Neural cell (in vitro differentiated cells): Measurements from ENCODE around the gene EOMES. TPM values are rescaled to one million over a fixed set of nuclear protein-coding genes. Genes with fewer than 3 reads are reported as not detected.

ENCODE experiments used
- H2AFZ ChIP-seq: fragments of 200-600, 300-800 bp; sonication (generic), shearing (Covaris generic); 2 replicates; pipeline ENCODE4 v1.6.0; 2014; ENCODE audit warnings: low read depth, mild to moderate bottlenecking, antibody characterized with exemption, low read length, moderate library complexity
- H3F3A ChIP-seq: fragments of 200-600 bp; shearing (Covaris generic); 2 replicates; pipeline ENCODE4 v1.6.1; 2016; ENCODE audit warnings: mild to moderate bottlenecking, moderate library complexity, mixed read lengths, antibody characterized with exemption, low read length; ENCODE audit not compliant: insufficient read depth, poor library complexity, severe bottlenecking
- H3K27ac ChIP-seq: fragments of 200-600, 300-800 bp; sonication (generic), shearing (Covaris generic); 2 replicates; pipeline ENCODE4 v1.5.1; 2014; ENCODE audit warnings: mild to moderate bottlenecking, low read length, moderate library complexity
- H3K27me3 ChIP-seq: fragments of 300-800, 200-600 bp; sonication (generic), shearing (Covaris generic); 2 replicates; pipeline ENCODE4 v1.6.0; 2014; ENCODE audit warnings: mild to moderate bottlenecking, low read depth, low read length, moderate library complexity; ENCODE audit not compliant: insufficient read depth
- H3K36me3 ChIP-seq: fragments of 300-800, 200-600 bp; sonication (generic), shearing (Covaris generic); 2 replicates; pipeline ENCODE4 v1.5.1; 2014; ENCODE audit warnings: mild to moderate bottlenecking, antibody characterized with exemption, low read length, moderate library complexity; ENCODE audit not compliant: insufficient read depth
- H3K4me2 ChIP-seq: fragments of 300-800, 200-600 bp; sonication (generic), shearing (Covaris generic); 2 replicates; pipeline ENCODE4 v1.6.0; 2014; ENCODE audit warnings: mild to moderate bottlenecking, low read length
- H3K4me3 ChIP-seq: fragments of 300-800, 200-600 bp; sonication (generic), shearing (Covaris generic); 2 replicates; pipeline ENCODE4 v1.5.1; 2014; ENCODE audit warnings: mild to moderate bottlenecking, low read length, moderate library complexity
- H3K79me2 ChIP-seq: fragments of 200-600 bp; shearing (Covaris generic); replicated peaks from 2 replicates; pipeline ENCODE4 v1.6.0; 2014; ENCODE audit warnings: mild to moderate bottlenecking, low read length, moderate library complexity; ENCODE audit not compliant: insufficient read depth
- H3K9ac ChIP-seq: fragments of 300-800, 200-600 bp; sonication (generic), shearing (Covaris generic); 2 replicates; pipeline ENCODE4 v1.6.1; 2016; ENCODE audit warnings: mild to moderate bottlenecking, low read length, mixed read lengths
- H3K9me2 ChIP-seq: fragments of 200-600 bp; shearing (Covaris generic); 2 replicates; pipeline ENCODE4 v1.6.1; 2016; ENCODE audit warnings: mild to moderate bottlenecking, low read length, mixed read lengths; ENCODE audit not compliant: insufficient read depth
- H3K9me3 ChIP-seq: fragments of 200-600, 300-800 bp; sonication (generic), shearing (Covaris generic); 2 replicates; pipeline ENCODE4 v1.6.1; 2016; ENCODE audit warnings: mild to moderate bottlenecking, mixed run types, low read length, moderate library complexity, mixed read lengths
- H4K20me1 ChIP-seq: fragments of 200-600 bp; shearing (Covaris generic); 2 replicates; pipeline ENCODE4 v1.6.1; 2016; ENCODE audit warnings: mild to moderate bottlenecking, mixed run types; ENCODE audit not compliant: insufficient read depth
- EP300 ChIP-seq: fragments of 450-650 bp; conservative IDR thresholded peaks from 2 replicates; pipeline ENCODE4 v1.6.1; 2014; ENCODE audit warnings: antibody characterized with exemption, mild to moderate bottlenecking, moderate library complexity; ENCODE audit not compliant: poor library complexity, severe bottlenecking
- EZH2 ChIP-seq: fragments of 200-600, 300-800 bp; shearing (Covaris generic), sonication (generic); IDR thresholded peaks from 2 replicates; pipeline ENCODE4 v1.6.1; 2014; ENCODE audit warnings: antibody characterized with exemption, low read length, borderline replicate concordance, mild to moderate bottlenecking; ENCODE audit not compliant: insufficient read depth, poor library complexity, severe bottlenecking
- MXI1 ChIP-seq: fragments of 450-650 bp; conservative IDR thresholded peaks from 2 replicates; pipeline ENCODE4 v1.6.1; 2014; ENCODE audit warnings: antibody characterized with exemption, mild to moderate bottlenecking; ENCODE audit not compliant: poor library complexity, severe bottlenecking
- POLR2AphosphoS5 ChIP-seq: IDR thresholded peaks from 2 replicates; pipeline ENCODE4 v1.6.1; 2012
- RAD21 ChIP-seq: fragments of 450-650 bp; conservative IDR thresholded peaks from 2 replicates; pipeline ENCODE4 v1.6.1; 2014; ENCODE audit warnings: antibody characterized with exemption, mild to moderate bottlenecking, moderate library complexity
- SMC3 ChIP-seq: fragments of 450-650 bp; conservative IDR thresholded peaks from 2 replicates; pipeline ENCODE4 v1.6.1; 2014; ENCODE audit warnings: antibody characterized with exemption, mild to moderate bottlenecking, moderate library complexity; ENCODE audit not compliant: poor library complexity
- TAF1 ChIP-seq: IDR thresholded peaks from 2 replicates; pipeline ENCODE4 v1.6.1; 2012; ENCODE audit warnings: low read depth
- polyA plus RNA-seq: library from polyadenylated mRNA; depleted of rRNA; stranded (reverse); fragments of >200 nt; gene quantifications from 2 replicates; pipeline ENCODE4 v1.2.3, GENCODE V29; 2014
- TF ChIP-seq, protein P1 (sequence below): IDR thresholded peaks from 2 replicates; pipeline ENCODE4 v1.6.1; 2012; ENCODE audit warnings: borderline replicate concordance
- TF ChIP-seq, protein P2 (sequence below): fragments of 450-650 bp; IDR thresholded peaks from 2 replicates; pipeline ENCODE4 v1.5.1; 2014; ENCODE audit warnings: antibody characterized with exemption, mild to moderate bottlenecking, moderate library complexity; ENCODE audit not compliant: poor library complexity, severe bottlenecking

Gene EOMES
- polyA plus RNA-seq, 1 donor from 2014 or later: 0.24 TPM

DNA sequence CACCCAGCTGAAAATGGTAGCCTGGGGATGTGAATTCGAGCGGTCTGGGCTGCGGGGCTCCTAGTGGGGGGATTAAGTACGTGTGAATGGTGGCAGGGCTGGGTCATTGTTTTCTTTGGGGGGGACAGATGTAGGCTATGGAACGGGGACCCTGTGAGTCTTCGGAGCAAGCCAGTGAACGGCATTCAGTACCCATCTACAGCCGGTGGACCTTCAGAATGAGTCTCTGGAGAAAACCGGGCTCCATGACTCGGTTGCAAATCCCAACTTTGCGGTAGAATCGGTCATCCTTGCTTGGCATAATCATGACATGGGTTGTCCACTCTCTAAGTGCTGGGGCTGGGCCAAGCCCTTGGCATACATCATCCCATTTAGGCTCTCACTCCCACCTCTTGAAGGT lies 7.2 kb upstream of the EOMES start (continued):
- TF ChIP-seq RAD21: no peak
- no peak for TF ChIP-seq TAF1
- TF ChIP-seq MXI1: no peak

DNA sequence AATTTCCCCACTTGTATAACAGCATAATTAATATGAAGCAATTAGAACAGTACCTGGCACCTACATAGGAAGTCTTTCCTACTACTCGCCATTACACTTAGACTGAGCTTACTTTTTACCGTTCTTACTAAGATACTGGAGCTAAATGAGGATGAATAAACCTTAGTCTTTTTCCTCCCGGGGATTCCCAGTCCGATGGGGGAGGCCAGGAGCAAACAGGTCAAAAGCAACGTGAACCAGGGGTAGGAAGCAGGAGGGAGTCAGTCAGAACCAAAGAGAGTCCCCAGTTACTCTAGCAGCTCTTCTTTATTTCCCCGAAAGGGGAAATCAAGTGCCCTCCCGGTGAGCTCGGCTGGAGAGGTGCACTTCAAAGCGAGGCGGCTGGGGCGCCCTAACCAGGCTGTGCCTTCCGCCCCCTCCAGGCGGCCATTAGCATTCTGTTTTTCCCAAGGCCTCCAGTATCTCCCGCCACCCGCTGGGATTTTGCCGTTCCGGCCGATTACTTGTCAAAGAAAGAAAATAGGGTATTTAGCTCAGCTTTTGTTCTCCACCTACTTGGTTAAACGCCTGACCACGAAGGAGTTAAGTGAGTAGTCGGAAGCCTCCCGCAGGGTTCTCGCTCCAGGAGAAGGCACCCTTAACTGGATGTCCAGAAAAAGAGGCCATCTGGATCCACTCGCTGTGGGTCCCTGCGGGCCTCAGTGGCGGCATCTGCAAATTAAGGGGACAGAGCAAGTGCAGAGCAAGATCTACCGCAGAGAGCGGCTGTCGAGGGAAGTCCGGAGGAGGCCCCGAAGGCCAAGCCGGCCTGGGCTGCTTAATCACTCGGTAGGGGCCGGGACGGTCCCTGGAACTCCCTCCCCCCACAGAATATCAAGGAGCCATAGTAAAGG lies 6.3 kb upstream of the EOMES start:
- peak overlapping the region; percentile 42 for H3K4me3 ChIP-seq

DNA sequence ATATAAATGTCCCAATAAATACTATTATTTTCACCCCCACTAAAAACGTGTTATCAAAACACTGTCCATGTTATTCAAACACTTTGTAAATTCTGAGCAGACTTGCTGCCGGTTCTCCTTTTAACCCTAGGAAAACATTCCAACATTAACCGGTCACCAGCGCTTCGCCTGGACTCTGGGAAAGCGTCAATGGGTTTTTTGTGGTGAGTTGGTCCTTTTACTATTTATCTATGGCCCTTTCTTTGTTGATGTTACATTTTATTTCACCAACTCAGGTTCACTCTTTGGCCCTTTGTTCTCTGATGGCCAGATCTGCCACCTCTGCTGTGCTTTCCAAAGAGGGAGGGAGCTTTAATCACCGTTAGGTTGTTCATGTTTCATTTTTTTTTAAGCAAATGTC lies 4.1 kb upstream of the EOMES start:
- H3K9ac ChIP-seq: no peak overlapping the region
- H3K4me2 ChIP-seq: no peak overlapping the region
- H3K36me3 ChIP-seq: no peaks in the 10 kb centered on the region
- no peaks in the 10 kb centered on the region for H3K9me3 ChIP-seq
- H3F3A ChIP-seq: no peaks in the 10 kb centered on the region
- no peak overlapping the region for H3K27ac ChIP-seq
- no peaks in the 10 kb centered on the region for H3K9me2 ChIP-seq
- TF ChIP-seq POLR2AphosphoS5 (no peak), TAF1 (no peak), RAD21 (no peak), EZH2 (no peak), MXI1 (no peak), EP300 (no peak), SMC3 (no peak)
- TF ChIP-seq, protein P1, sequence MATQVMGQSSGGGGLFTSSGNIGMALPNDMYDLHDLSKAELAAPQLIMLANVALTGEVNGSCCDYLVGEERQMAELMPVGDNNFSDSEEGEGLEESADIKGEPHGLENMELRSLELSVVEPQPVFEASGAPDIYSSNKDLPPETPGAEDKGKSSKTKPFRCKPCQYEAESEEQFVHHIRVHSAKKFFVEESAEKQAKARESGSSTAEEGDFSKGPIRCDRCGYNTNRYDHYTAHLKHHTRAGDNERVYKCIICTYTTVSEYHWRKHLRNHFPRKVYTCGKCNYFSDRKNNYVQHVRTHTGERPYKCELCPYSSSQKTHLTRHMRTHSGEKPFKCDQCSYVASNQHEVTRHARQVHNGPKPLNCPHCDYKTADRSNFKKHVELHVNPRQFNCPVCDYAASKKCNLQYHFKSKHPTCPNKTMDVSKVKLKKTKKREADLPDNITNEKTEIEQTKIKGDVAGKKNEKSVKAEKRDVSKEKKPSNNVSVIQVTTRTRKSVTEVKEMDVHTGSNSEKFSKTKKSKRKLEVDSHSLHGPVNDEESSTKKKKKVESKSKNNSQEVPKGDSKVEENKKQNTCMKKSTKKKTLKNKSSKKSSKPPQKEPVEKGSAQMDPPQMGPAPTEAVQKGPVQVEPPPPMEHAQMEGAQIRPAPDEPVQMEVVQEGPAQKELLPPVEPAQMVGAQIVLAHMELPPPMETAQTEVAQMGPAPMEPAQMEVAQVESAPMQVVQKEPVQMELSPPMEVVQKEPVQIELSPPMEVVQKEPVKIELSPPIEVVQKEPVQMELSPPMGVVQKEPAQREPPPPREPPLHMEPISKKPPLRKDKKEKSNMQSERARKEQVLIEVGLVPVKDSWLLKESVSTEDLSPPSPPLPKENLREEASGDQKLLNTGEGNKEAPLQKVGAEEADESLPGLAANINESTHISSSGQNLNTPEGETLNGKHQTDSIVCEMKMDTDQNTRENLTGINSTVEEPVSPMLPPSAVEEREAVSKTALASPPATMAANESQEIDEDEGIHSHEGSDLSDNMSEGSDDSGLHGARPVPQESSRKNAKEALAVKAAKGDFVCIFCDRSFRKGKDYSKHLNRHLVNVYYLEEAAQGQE: no peak
- TF ChIP-seq, protein P2, sequence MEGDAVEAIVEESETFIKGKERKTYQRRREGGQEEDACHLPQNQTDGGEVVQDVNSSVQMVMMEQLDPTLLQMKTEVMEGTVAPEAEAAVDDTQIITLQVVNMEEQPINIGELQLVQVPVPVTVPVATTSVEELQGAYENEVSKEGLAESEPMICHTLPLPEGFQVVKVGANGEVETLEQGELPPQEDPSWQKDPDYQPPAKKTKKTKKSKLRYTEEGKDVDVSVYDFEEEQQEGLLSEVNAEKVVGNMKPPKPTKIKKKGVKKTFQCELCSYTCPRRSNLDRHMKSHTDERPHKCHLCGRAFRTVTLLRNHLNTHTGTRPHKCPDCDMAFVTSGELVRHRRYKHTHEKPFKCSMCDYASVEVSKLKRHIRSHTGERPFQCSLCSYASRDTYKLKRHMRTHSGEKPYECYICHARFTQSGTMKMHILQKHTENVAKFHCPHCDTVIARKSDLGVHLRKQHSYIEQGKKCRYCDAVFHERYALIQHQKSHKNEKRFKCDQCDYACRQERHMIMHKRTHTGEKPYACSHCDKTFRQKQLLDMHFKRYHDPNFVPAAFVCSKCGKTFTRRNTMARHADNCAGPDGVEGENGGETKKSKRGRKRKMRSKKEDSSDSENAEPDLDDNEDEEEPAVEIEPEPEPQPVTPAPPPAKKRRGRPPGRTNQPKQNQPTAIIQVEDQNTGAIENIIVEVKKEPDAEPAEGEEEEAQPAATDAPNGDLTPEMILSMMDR: no peak
- H2AFZ ChIP-seq: no peak overlapping the region
- H3K4me3 ChIP-seq: no peak overlapping the region
- H3K27me3 ChIP-seq: peaks cover 100% of the 10 kb centered on the region
- no peaks in the 10 kb centered on the region for H4K20me1 ChIP-seq
- no peaks in the 10 kb centered on the region for H3K79me2 ChIP-seq

More for the DNA sequence above, 6.3 kb upstream of the EOMES start:
- H3K9ac ChIP-seq: no peak overlapping the region
- H3K9me2 ChIP-seq: no peaks in the 10 kb centered on the region
- no peaks in the 10 kb centered on the region for H3K9me3 ChIP-seq
- TF ChIP-seq, protein P2: no peak
- TF ChIP-seq SMC3 (no peak), RAD21 (no peak)
- H3K27ac ChIP-seq: no peak overlapping the region
- no peaks in the 10 kb centered on the region for H4K20me1 ChIP-seq
- no peak overlapping the region for H3K4me2 ChIP-seq
- peaks cover 99% of the 10 kb centered on the region for H3K27me3 ChIP-seq
- H3K79me2 ChIP-seq: no peaks in the 10 kb centered on the region
- no peaks in the 10 kb centered on the region for H3F3A ChIP-seq
- H3K36me3 ChIP-seq: no peaks in the 10 kb centered on the region
- H2AFZ ChIP-seq: no peak overlapping the region
